GM11168 (cell line): Measurements from ENCODE around the gene OXNAD1.

Experiments used
- in situ Hi-C: fragments of 300-500 bp; cut with MboI; formaldehyde crosslinking; loops from one replicate; pipeline ENCODE4 v1.12.0; 2022; ENCODE audit warnings: low sequenced_read_pairs; ENCODE audit not compliant: unreplicated experiment

The OXNAD1 gene

GRCh38 chr3:16245609-16246008 lies 19.4 kb upstream of the OXNAD1 start:
- in situ Hi-C loops: no loop called here

DNA sequence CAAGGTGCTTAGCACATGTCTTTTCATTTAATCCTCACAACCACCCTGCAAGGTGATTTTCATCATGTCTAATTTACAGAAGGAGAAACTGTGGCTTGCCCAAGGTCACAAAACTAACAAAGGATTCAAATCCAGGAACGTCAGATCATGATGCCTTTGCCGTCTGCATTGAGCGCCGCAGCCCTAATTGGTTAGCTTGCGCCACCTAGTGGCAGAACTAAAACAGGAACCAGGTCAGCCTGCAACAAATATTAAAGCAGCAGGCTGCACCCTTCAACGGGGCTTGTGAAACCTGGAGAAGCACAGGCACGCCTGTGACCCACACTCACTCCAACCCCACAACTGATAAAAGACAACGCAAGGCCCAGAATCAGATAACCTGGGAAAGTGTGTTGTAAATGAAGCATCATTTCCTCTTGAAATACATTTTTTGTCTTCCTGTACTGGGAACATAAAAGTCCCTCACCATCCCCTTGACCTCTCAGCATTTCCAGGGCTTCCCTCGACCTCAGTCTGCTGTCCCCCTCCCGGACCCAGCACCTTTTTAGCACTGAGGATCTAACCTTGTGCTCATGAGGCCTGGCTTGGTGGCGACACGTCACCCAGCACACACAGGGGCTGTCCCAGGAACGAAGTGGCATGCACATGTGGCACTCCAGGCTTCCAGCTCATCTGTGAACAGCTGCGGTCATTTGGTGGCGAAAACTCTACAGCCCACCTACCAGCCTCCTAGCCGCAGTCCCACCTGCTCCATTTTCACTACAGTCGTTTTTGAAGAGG lies 17.5 kb upstream of the OXNAD1 start:
- in situ Hi-C loops: no loop called here

DNA sequence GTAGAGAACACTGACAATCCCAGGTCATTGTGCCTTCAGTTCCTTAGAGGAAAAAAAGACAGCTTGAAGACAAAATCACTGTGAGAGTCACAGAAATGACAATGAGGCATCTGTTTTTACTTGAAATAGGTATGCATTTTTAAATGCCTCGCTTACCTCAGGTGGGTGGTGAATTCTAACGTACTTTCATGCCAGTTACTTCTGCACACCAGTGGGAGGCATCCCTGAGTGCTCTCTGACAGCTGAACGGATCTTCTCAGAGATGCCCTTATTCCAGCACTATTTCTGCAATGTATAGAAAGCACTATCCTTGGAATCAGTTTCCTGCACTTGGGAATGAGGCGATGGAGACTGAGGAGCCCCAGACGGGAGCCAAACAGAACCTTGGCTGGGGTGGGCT lies 16.5 kb upstream of the OXNAD1 start:
- in situ Hi-C loops: no loop called here

GRCh38 chr3:16249336-16249735 lies 15.7 kb upstream of the OXNAD1 start:
- in situ Hi-C loops: no loop called here

DNA sequence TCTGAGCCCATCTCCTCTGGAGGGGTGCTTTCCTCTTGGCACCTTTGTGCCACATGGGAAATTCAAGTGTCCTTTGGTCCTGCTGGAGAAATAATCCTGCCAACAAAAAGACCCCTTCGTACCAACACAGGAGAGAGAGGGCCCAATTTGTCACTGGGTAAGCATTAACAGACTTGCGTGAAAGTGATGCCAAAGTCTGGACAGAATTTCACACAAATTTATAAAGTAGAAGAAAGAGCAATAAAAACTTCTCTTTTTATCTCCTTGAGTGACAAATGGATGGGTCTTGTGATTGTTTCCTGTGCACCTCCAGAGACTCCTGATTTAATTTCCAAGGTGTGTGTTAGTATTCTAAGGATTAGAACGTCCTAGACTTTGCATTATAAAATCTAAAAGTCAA lies 15.1 kb upstream of the OXNAD1 start:
- in situ Hi-C loops: loop anchor here (10.0 kb wide), 1 partner anchor 435 kb away; no protein-coding TSS in a partner anchor

DNA sequence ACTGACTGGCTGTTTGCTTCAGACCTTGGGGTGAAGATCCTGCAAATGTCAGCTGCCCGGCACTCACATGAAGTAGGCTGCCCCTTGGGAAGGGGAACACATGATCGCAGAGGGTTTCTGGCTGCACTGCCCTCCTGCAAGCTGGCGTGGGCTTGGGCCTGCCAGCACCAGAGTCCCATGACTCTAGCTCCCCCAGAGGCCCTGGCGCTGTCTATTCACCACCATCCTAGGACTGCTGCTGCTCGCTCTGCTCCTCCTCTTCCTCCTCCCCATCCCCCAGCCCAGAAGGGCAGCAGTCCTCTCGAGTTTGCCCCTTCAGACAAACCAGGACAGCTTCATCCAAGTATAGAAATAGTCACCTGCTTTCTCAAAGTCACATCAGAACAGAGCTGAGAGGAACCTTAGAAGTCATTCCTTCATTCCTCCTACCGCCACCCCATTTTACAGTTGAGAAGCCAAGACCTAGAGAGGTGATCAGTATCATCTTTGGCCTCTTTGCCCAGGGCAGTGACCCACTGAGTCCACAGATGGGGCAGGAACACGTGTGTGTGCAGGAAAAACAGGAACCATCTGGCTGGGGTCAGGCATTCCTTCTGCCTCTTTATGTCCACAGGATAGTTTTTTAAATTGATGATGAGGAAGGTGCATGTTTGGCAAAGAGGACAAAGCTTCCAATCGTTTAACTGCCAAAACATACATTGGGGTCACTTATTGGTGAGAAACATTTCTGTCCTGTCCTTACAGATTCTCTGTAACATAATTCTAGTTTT lies 13.5 kb upstream of the OXNAD1 start:
- in situ Hi-C loops: loop anchor here (10.0 kb wide), 1 partner anchor 437 kb away; no protein-coding TSS in a partner anchor

GRCh38 chr3:16252243-16252978 lies 12.6 kb upstream of the OXNAD1 start:
- in situ Hi-C loops: loop anchor here (10.0 kb wide), 1 partner anchor 438 kb away; no protein-coding TSS in a partner anchor

DNA sequence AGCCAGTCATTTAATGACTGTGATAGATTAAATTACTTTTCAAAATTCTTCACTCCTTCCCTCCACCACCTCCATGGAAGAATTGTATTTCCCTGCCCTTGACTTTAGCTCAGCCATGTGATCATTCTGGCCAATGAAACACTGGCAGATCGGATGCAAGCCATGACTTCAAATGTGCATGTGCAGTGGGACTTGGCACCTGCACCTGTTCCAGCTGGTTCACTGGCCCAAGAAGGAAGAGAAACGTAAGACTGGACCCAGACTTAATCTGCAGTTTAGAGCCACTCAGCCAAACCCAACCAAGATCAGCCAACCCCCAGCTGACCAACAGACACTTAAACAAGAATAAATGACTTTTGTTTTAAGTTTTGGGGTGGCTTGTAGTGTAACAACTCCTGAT lies 12.0 kb upstream of the OXNAD1 start:
- in situ Hi-C loops: loop anchor here (10.0 kb wide), 1 partner anchor 438 kb away; no protein-coding TSS in a partner anchor

GRCh38 chr3:16253601-16254000 lies 11.4 kb upstream of the OXNAD1 start:
- in situ Hi-C loops: loop anchor here (10.0 kb wide), 1 partner anchor 439 kb away; no protein-coding TSS in a partner anchor

DNA sequence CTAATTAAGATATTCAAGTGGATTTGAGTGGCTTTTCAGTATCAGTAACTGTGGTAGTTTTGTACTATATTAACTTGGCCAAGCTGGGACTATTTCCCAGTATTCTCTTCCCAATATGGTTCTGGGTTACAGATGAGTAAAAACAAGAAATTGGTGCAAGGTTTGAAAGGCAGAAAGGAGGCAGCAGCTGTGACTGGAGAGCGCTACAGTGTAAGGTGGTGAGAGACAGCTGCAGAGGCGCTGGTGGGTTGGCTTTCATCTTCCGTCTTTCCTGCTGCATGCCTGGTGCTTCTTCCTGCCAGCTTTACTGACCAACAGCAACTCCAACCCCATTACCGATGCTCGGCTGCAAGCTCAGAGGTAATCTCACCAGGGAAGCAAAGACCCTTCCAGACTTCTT lies 10.1 kb upstream of the OXNAD1 start:
- in situ Hi-C loops: loop anchor here (10.0 kb wide), 1 partner anchor 440 kb away; no protein-coding TSS in a partner anchor

GRCh38 chr3:16255326-16255725 lies 9.7 kb upstream of the OXNAD1 start:
- in situ Hi-C loops: loop anchor here (10.0 kb wide), 1 partner anchor 441 kb away; no protein-coding TSS in a partner anchor

- in situ Hi-C loops: loop anchor here (10.0 kb wide), 1 partner anchor 441 kb away; no protein-coding TSS in a partner anchor
These were observed 9.3 kb upstream of the OXNAD1 start for GRCh38 chr3:16255726-16256125.

DNA sequence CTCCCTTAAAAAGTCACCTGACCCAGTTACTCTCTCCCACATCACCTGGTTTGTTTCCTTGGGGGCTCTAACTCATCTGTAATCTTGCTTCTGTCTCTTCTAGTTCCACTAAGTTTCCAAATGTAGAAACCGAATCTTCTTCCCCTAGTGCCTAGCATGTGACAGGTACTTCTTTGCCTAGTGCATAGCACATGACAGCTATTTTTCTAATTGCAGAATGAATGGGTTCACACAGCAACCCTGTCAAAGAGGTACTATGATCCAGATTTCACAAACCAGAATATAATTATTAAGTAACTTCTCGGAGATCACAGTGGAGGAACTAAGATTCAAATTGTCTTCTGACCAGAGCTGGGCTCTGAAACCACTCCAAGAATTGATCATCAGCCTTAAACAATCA lies 7.7 kb upstream of the OXNAD1 start:
- in situ Hi-C loops: loop anchor here (10.0 kb wide), 1 partner anchor 443 kb away; no protein-coding TSS in a partner anchor

DNA sequence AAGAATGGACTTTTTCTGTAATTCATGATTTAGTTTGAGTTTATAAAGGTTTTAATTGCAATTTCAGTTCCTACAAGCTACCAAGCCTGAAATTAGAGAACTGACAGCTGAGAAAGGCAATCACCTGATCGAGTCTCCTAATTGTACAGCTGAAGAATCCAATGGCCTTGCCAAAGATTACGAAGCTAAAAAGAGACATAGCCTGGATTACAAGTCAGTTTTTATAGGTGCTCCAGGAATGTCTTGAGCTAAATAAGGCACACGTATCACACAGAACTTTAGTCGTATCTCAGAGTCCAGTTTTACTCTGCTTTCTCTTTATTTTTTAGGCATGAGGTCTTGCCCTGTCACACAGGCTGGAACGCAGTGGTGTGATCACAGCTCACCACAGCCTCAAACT lies 6.8 kb upstream of the OXNAD1 start:
- in situ Hi-C loops: loop anchor here (10.0 kb wide), 1 partner anchor 443 kb away; no protein-coding TSS in a partner anchor

DNA sequence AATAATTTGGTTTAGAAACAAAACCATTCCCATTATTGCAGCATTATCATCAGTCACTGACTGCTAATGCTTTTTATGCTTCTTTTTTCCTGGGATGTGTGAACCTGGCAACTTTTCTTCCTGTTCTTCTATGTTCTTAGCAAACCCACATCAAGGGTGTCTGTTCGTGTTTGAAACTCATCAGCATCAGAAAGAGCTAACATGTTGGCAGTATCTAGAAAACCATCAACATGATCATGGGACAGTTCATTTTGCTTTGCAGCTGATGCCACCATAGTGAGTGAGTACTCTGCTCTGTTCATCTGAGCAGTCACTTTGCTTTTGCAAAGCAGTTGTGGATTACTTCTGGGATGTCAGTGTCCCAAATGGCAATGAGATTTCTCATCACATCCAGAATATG lies 6.1 kb upstream of the OXNAD1 start:
- in situ Hi-C loops: loop anchor here (10.0 kb wide), 1 partner anchor 444 kb away; no protein-coding TSS in a partner anchor

- in situ Hi-C loops: no loop called here
These were observed 5.0 kb upstream of the OXNAD1 start for GRCh38 chr3:16260046-16260445.

DNA sequence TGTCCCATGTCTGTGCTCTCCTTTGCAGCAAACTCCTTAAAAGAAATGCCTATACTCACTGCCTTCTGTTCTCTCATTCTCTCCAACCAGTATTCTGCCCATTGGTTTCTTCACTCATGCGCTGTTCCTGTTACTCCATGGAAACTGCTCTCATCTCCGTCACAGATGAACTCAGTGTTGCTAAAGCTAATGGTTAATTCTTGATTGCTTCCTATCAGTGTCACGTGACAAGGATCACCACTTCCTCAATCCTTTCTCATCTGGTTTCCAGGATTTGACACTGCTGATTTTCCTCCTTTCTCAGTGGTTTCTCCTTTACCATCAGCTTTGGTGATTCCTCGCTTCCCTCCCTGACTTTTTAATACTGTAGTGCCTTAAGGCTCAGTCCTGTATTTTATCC lies 2.8 kb upstream of the OXNAD1 start:
- in situ Hi-C loops: no loop called here

GRCh38 chr3:16264174-16264707 lies 771 bp upstream of the OXNAD1 start:
- in situ Hi-C loops: no loop called here

- in situ Hi-C loops: no loop called here
These were observed 409 bp downstream of the OXNAD1 start for GRCh38 chr3:16265455-16265786.

- in situ Hi-C loops: no loop called here
These were observed 1.7 kb downstream of the OXNAD1 start for GRCh38 chr3:16266714-16267113.
